Ramos (cell line): ENCODE measurements around the gene WWTR1.

ENCODE experiments used
- in situ Hi-C: fragments of 300-500 bp; cut with MboI; formaldehyde crosslinking; loops from one replicate; pipeline ENCODE4 v1.14.3; 2022; ENCODE audit warnings: low sequenced_read_pairs; ENCODE audit not compliant: unreplicated experiment

Gene WWTR1

GRCh38 chr3:149655826-149656574 lies 1.8 kb downstream of the WWTR1 start:
- in situ Hi-C loops, result no loop called here

- in situ Hi-C loops, result no loop called here
Observed at GRCh38 chr3:149654188-149654601, 3.6 kb downstream of the WWTR1 start.

- in situ Hi-C loops, result no loop called here
Observed at GRCh38 chr3:149653564-149653963, 4.3 kb downstream of the WWTR1 start.

DNA sequence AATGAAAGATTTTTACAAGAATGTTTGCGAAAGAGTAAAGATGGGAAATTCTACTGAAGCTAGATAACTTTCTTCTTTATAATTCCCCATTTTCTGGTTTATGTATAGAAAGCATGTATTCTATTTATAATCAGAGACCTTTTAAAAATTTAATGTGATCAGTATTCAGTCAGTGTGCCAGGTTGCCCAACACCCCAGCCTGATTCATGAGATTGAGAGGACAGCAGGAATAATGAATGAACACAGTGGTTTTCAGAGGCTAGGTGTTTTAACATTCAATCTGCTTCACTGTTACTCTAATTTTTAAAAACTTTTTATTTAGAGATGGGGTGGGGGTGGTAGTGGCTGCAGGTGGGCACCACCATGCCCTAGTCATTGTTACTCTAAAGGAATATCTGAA lies 4.7 kb downstream of the WWTR1 start:
- in situ Hi-C loops, result no loop called here

- in situ Hi-C loops, result no loop called here
Observed at GRCh38 chr3:149650828-149651227, 7.0 kb downstream of the WWTR1 start.

DNA sequence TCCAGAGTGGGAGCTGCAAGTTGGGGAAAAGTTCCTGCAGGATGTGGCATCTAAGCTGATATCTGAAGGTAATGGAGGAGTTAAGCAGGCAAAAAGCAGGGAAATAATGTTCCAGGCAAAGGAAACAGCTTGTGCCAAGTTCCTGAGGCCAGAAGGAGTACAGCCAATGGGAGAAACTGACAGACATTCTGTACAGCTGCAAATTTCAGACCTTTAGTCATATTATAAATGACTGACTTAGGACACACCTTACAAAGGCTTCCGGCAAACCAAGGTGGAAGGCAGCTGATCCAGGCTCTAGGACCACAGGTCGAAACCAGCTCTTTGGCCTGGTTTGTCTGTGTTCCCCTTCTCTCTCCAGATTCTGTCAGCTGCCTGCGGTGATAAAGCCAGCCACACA lies 9.3 kb downstream of the WWTR1 start:
- in situ Hi-C loops, result no loop called here

DNA sequence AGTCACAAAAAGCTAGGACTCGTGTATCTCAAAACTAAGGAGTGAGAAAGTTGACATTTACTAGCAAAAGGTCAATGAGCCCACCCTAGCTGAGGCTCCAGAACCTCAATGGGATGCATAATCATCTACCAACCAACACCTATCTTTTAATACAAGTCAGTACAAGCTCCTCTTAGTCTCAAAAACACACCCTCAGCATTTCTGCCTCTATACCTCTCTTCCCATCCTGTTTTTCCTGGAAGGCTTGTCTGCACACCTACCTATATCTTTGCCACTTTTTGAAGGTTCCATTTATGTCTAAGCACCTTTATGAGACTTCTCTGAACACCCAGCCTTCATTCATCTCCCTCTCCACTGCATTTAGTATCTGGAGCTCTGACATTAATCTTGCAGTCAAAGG lies 10.0 kb downstream of the WWTR1 start:
- in situ Hi-C loops, result no loop called here

- in situ Hi-C loops, result no loop called here
Observed at GRCh38 chr3:149647285-149647684, 10.5 kb downstream of the WWTR1 start.

- in situ Hi-C loops, result no loop called here
Observed at GRCh38 chr3:149646181-149646766, 11.6 kb downstream of the WWTR1 start.

DNA sequence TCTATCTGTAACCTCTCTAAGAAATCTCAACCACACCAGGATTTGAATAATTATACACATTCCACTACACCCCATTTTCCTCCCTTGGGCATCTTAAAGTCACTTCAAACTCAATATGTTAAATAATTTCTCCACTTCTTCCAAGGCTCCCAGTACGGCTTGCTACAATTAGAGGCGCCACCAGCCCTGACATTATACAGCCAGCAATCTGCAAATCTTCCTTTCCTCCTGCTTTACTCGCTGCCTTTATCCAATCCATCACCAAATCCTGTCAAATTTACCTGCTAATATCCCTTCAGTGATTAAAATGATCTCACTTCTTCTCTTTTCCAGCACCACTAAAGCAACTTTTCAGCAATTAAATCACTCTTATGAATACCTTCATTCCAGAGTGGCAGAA lies 13.9 kb downstream of the WWTR1 start:
- in situ Hi-C loops, result no loop called here

DNA sequence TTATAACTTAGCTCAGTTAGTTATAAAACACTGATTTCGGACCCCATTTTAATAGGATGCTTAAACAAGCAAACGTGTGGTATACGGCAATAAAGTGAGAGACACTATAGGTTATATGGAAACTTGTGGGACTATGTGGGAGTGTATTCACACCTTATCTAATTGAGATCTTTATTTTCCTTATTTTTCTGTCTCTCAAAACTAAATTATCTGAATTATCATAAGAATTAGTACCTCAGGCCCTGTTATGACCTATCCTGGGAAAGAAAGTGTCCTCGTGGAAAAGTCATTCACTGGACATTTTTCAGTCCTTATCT lies 14.4 kb downstream of the WWTR1 start:
- in situ Hi-C loops, result no loop called here

GRCh38 chr3:149640976-149641728 lies 16.7 kb downstream of the WWTR1 start:
- in situ Hi-C loops, result no loop called here

GRCh38 chr3:149639093-149639486 lies 18.7 kb downstream of the WWTR1 start:
- in situ Hi-C loops, result no loop called here

- in situ Hi-C loops, result no loop called here
Observed at GRCh38 chr3:149638228-149639092, 19.4 kb downstream of the WWTR1 start.

DNA sequence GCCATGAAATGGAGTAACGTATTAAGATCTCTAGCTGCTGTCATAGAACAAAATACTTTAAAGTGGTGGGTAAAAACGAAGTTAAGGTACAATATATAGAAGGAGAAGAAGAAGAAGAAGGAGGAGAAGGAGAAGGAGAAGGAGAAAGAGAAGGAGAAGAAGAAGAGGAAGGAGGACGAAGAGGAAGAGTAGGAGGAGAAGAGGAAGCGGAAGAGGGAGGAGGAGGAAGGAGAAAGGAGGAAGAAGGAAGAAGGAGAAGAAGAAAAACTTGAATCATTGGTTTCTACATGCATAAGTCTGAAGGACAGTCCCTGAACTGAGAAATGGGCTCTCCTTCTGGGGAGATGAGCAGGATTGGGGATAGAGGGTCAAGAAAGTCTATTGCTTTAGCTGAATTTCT lies 22.4 kb downstream of the WWTR1 start:
- in situ Hi-C loops, result no loop called here

GRCh38 chr3:149634573-149634972 lies 23.3 kb downstream of the WWTR1 start:
- in situ Hi-C loops, result no loop called here

DNA sequence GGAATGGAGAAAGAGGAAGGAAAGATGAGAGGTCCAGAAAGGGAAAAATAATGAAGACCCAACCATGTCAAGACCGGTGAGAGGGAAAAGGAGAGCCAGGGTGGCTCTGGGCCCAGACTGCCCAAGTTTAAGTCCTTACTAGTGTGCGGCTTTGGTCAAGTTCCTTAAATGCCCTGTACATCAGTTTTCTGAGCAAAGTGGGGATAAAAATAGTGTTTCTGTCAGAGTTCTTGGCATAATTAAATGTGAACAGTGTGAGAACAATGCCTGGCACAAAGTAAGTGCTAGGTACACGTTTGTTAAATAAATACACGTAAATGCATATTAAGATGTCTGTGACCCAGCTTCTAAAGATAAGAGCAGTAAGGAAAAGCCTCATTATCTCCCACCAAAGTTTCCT lies 23.8 kb downstream of the WWTR1 start:
- in situ Hi-C loops, result no loop called here

- in situ Hi-C loops, result no loop called here
Observed at GRCh38 chr3:149632225-149632624, 25.6 kb downstream of the WWTR1 start.

DNA sequence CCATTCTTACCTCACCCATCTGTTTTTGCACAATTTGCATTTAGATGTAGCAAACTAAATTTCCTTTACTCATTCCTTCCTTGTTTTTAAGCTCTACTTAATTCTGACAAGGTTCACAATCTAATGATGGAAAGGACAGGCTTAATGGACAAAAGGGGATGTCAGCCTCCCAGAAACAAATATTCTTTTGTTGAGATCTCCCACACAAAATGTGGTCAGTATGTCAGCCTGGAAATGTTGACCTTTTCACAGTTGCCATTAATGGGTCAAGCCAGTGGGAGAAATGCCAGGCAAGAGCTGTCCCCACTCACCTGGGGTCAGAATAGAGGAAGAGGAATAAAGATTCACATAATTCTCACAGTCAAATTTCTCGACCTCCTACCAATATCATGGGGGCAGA lies 27.0 kb downstream of the WWTR1 start:
- in situ Hi-C loops, result no loop called here

DNA sequence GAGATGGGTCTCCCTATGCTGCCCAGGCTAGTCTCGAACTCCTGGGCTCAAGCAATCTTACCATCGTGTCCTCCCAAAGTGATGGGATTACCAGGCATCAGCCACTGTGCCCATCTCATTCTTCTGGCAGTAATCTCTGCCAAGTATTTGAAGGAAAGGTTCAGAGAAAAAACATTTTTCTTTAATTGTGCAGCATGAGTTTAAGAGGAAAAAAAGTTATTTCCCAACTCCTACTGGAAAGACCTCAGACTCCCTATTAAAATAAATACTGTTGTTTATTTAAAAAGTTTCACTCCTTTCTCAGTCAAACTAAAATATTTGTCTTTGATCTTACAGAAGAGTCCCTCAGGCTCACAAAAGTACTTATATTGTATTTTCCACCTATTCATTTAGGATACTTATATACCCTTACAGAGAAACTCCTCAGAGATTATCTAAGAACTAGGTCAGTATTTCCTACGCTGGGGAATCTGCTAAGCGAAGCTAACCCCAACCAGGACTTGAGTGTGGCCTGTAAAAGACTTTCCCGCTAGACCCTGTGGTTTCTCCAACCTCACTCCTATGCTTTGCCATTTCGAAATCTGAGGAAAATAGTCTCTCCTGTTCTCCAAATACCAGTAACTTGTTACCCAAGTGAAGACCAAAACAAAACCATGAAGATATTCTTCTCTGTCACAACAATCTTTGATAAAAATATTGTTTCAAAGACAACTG lies 28.7 kb downstream of the WWTR1 start:
- in situ Hi-C loops, result no loop called here
